Cardiac septum (tissue), 1 donor: ENCODE measurements around the gene OSM. TPM values are rescaled to one million over a fixed set of nuclear protein-coding genes. Genes with fewer than 3 reads are reported as not detected.
"Not testable (repeated sequence)": the region's sequence is repeated elsewhere in the genome, so short reads cannot be mapped to it uniquely, and the experiment has no call there.

Experiments
- DNase-seq: peaks from one replicate; pipeline ENCODE4 v3.0.0-alpha.2; 2020; ENCODE audit warnings: low spot score
- intact Hi-C: fragments of 100-400 bp; cut with DNase I; formaldehyde crosslinking; loops from one replicate; pipeline ENCODE4 v1.14.0; 2022
- total RNA-seq: library from RNA; stranded (reverse); fragmentation: NEBNext Ultra II Directional; extraction: Animal tissue kit (Norgen Biotek cat#: 25700); gene quantifications from one replicate; pipeline ENCODE4 v1.2.1, GENCODE V29; 2021
- donor health status: DM: no; HTN: no; CAD: no.

The OSM gene
- total RNA-seq, 1 donor from 2014 or later: 0.32 TPM

- DNase-seq: no peak
- intact Hi-C loops: no loop called here
Observed at GRCh38 chr22:30220338-30221012, 46.2 kb downstream of the OSM start.

DNA sequence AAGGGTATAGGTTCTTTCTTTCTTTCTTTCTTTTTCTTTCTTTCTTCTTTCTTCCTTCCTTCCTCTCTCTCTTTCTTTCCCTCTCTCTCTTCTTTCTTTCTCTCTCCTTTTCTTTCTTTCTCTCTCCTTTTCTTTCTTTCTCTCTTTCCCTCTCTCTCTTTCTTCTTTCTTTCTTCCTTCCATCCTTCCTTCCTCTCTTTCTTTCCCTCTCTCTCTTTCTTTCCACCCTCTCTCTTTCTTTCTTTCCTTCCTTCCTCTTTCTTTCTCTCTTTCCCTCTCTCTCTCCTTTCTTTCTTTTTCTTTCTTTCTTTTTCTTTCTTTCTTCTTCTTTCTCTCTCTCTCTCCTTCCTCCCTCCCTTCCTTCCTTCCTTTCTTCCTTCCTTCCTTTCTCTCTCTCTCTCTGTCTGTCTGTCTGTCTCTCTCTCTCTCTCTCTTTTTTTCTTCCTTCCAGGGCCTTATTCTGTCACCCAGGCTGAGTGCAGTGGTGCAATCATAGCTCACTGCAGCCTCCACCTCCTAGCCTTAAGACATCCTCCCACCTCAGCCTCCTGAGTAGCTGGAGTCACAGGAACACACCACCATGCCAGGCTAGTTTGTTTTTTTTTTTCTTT is 46.9 kb downstream of the OSM start:
- intact Hi-C loops: no loop called here
- DNase-seq: no peak

GRCh38 chr22:30219049-30219654 is 47.5 kb downstream of the OSM start:
- intact Hi-C loops: no loop called here

GRCh38 chr22:30217698-30218560 is 48.7 kb downstream of the OSM start:
- intact Hi-C loops: no loop called here
- DNase-seq: no peak

More at GRCh38 chr22:30219049-30219654, 47.5 kb downstream of the OSM start:
- no peak for DNase-seq

DNA sequence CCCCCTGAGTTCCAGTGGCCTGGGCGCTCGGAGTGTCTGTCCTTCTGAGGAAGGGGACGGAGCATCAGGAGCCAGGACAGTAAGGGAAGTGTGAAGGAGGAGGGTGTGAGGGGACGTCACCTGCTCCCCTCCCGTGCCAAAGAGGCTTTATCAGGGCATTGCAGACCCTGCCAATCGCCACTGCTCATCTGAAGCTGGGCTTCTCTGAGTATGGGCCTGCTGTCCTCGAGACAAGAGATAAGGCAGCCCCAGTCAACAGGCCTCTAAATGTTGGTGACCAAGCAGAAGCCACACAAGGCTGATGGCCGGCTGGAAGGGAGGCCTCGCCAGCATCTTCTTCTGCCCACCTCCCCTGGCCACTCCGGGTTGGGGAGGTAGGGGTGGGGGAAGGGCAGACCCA is 49.9 kb downstream of the OSM start:
- intact Hi-C loops: no loop called here
- DNase-seq: no peak

DNA sequence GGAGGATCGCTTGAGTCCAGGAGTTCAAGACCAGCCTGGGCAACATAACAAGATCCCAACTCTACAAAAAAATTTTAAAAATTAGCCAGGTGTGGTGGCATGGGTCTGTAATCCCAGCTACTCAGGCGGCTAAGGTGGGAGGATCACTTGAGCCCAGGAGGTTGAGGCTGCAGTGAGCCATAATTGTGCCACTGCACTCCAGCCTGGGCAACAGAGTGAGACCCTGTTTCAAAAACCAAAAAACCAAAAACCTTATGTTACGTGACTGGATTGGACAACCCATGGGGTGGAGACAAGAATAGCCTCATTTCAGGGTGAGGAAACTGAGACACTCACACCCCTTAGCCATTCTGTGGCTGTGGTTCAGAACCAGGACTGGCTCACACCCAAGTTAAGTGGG is 50.4 kb downstream of the OSM start:
- intact Hi-C loops, DNase-seq: not testable (repeated sequence)

- DNase-seq: no peak
- intact Hi-C loops: no loop called here
Observed at GRCh38 chr22:30214703-30215407, 51.8 kb downstream of the OSM start.

DNA sequence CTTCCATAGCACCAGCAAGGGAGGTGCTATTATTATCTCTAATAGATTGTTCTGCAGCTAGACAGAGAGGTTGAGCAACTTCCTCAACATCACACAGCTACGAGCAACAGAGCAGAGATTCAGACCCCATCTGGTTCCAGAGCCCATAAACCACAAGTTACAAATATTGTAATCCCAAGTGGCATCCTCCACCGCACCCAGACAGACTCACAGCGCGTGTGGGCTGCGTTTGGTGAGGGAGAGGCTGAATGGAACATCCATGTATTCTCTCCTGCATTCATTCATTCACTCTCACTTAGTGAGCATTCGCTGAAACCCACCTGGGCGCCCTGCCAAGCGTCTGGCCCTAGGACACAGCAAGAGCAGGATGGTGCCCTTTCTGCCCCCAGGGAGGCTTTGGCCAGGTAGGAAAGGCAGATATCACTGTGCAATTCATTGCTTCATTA is 53.6 kb downstream of the OSM start:
- intact Hi-C loops: no loop called here

More for the DNA sequence above, 53.6 kb downstream of the OSM start:
- no peak for DNase-seq

Other genes starting within 250 kb of the OSM start
- 0.16 TPM for gene HORMAD2, start 186.4 kb downstream of the OSM start, total RNA-seq
- gene LIF, start 20.1 kb downstream of the OSM start, total RNA-seq: 0.78 TPM
- 5.0 TPM for gene CASTOR1, start 22.7 kb upstream of the OSM start, total RNA-seq
- 5.7 TPM for gene TBC1D10A, start 60.1 kb upstream of the OSM start, total RNA-seq
- gene SF3A1, start 90.0 kb upstream of the OSM start, total RNA-seq: 106 TPM
- 0.78 TPM for gene CCDC157, start 90.2 kb upstream of the OSM start, total RNA-seq
- gene RNF215, start 120.6 kb upstream of the OSM start, total RNA-seq: 10.5 TPM
- gene SEC14L2, start 130.2 kb upstream of the OSM start, total RNA-seq: 1.3 TPM
- gene MTFP1, start 158.9 kb upstream of the OSM start, total RNA-seq: 10.2 TPM
- gene SEC14L3, start 205.2 kb upstream of the OSM start, total RNA-seq: not detected
- 0.11 TPM for gene SEC14L4, start 238.8 kb upstream of the OSM start, total RNA-seq